Erythroblast (primary cell): Measurements from ENCODE around the gene STMND1.

Experiments
- GATA1 ChIP-seq: IDR thresholded peaks from 2 replicates; pipeline ENCODE4 v1.6.1; 2011; ENCODE audit warnings: low read depth, mild to moderate bottlenecking, control low read depth, low read length, moderate library complexity
- POLR2A ChIP-seq: IDR thresholded peaks from 2 replicates; pipeline ENCODE4 v1.6.1; 2011; ENCODE audit warnings: mild to moderate bottlenecking, low read length

GRCh38 chr6:17081860-17082508 lies 19.9 kb upstream of the STMND1 start:
- no peak for TF ChIP-seq POLR2A
- no peak for TF ChIP-seq GATA1
